ENCODE results near the gene RPUSD3.
A peak's percentile ranks its signal among the peaks of the same experiment; 100 is the strongest.

RPUSD3 gene

GRCh38 chr3:9792405-9793160 lies 51.2 kb downstream of the RPUSD3 start, which contains the start of the genes ARPC4 and TADA3:
Gene ARPC4 (plus strand): TSS chr3:9793082. CDS start chr3:9793122, 40 bp downstream.
Gene TADA3 (minus strand): TSS chr3:9792473. CDS start chr3:9791466, 1,007 bp downstream.
- peaks cover 39% of the 10 kb centered on the region for H3K36me3 ChIP-seq
- peak within 1 kb of the TSS; percentile 82 for H3K4me3 ChIP-seq (ENCODE audit: low read depth, low read length)
- H3K27me3 ChIP-seq (ENCODE audit: insufficient read depth, low read depth, severe bottlenecking), result no peaks in the 10 kb centered on the region
- H3K9me3 ChIP-seq (ENCODE audit: severe bottlenecking), result no peaks in the 10 kb centered on the region
- peak; percentile 91 for DNase-seq
- peak within 1 kb of the TSS; percentile 98 for H3K27ac ChIP-seq
- no peak for TF ChIP-seq CTCF (IDR thresholded peaks at IDR 0.05; ENCODE audit: low read depth, low read length)

GRCh38 chr3:9791790-9792404 lies 51.9 kb downstream of the RPUSD3 start:
- Histone ChIP-seq H3K36me3 (peaks cover 39% of the 10 kb centered on the region), H3K27ac (peak overlapping the region; percentile 98), H3K9me3 (ENCODE audit: severe bottlenecking) (no peaks in the 10 kb centered on the region), H3K27me3 (ENCODE audit: insufficient read depth, low read depth, severe bottlenecking) (no peaks in the 10 kb centered on the region), H3K4me3 (ENCODE audit: low read depth, low read length) (peak overlapping the region; percentile 82)
- no peak for TF ChIP-seq CTCF (IDR thresholded peaks at IDR 0.05; ENCODE audit: low read depth, low read length)
- DNase-seq, result no peak

- no peak for DNase-seq
- no peak for TF ChIP-seq CTCF (IDR thresholded peaks at IDR 0.05; ENCODE audit: low read depth, low read length)
- no peaks in the 10 kb centered on the region for H3K9me3 ChIP-seq (ENCODE audit: severe bottlenecking)
- H3K27ac ChIP-seq, result no peak overlapping the region
- H3K27me3 ChIP-seq (ENCODE audit: insufficient read depth, low read depth, severe bottlenecking), result no peaks in the 10 kb centered on the region
- H3K36me3 ChIP-seq, result peaks cover 47% of the 10 kb centered on the region
- H3K4me3 ChIP-seq (ENCODE audit: low read depth, low read length), result no peak overlapping the region
Measured at GRCh38 chr3:9791127-9791526, 52.7 kb downstream of the RPUSD3 start.
